ENCODE data around the gene CAP1. TPM values are rescaled to one million over a fixed set of nuclear protein-coding genes. Genes with fewer than 3 reads are reported as not detected.

CAP1 gene
- total RNA-seq, 1 donor, result 671 TPM

GRCh38 chr1:40047769-40048168, 7.2 kb downstream of the CAP1 start:
- H3K4me3 ChIP-seq (ENCODE audit: low read depth, low read length), result no peak overlapping the region
- TF ChIP-seq CTCF (IDR thresholded peaks at IDR 0.05; ENCODE audit: insufficient read depth, low read depth, low read length), result no peak
- no peak for DNase-seq (ENCODE audit: low read depth)

GRCh38 chr1:40049725-40050124, 9.2 kb downstream of the CAP1 start:
- no peak for DNase-seq (ENCODE audit: low read depth)
- H3K4me3 ChIP-seq (ENCODE audit: low read depth, low read length), result no peak overlapping the region
- no peak for TF ChIP-seq CTCF (IDR thresholded peaks at IDR 0.05; ENCODE audit: insufficient read depth, low read depth, low read length)

GRCh38 chr1:40050863-40051262, 10.3 kb downstream of the CAP1 start:
- DNase-seq (ENCODE audit: low read depth), result no peak
- TF ChIP-seq CTCF (IDR thresholded peaks at IDR 0.05; ENCODE audit: insufficient read depth, low read depth, low read length), result no peak
- no peak overlapping the region for H3K4me3 ChIP-seq (ENCODE audit: low read depth, low read length)

GRCh38 chr1:40053138-40053887, 12.8 kb downstream of the CAP1 start:
- no peak for TF ChIP-seq CTCF (IDR thresholded peaks at IDR 0.05; ENCODE audit: insufficient read depth, low read depth, low read length)
- no peak overlapping the region for H3K4me3 ChIP-seq (ENCODE audit: low read depth, low read length)
- no peak for DNase-seq (ENCODE audit: low read depth)

- no peak for DNase-seq (ENCODE audit: low read depth)
- H3K4me3 ChIP-seq (ENCODE audit: low read depth, low read length), result no peak overlapping the region
Observed at GRCh38 chr1:40056519-40057309, 16.2 kb downstream of the CAP1 start.

More at GRCh38 chr1:40056519-40057309, 16.2 kb downstream of the CAP1 start:
- TF ChIP-seq CTCF (IDR thresholded peaks at IDR 0.05; ENCODE audit: insufficient read depth, low read depth, low read length), result no peak

Measured in fibroblast of villous mesenchyme (primary cell).